ENCODE data around the gene APOH.

The APOH gene

GRCh38 chr17:66227212-66228045 lies 1.8 kb downstream of the APOH start:
- no peak overlapping the region for H3K4me3 ChIP-seq (ENCODE audit: control insufficient read depth, low read depth, low read length)
- TF ChIP-seq CTCF (conservative IDR thresholded peaks at IDR 0.05; ENCODE audit: control insufficient read depth, insufficient read depth, low read depth, low read length) = no peak
- no peak for DNase-seq (ENCODE audit: low read depth)

- DNase-seq (ENCODE audit: low read depth) = no peak
- no peak overlapping the region for H3K4me3 ChIP-seq (ENCODE audit: control insufficient read depth, low read depth, low read length)
- TF ChIP-seq CTCF (conservative IDR thresholded peaks at IDR 0.05; ENCODE audit: control insufficient read depth, insufficient read depth, low read depth, low read length) = no peak
Observed at GRCh38 chr17:66222798-66223350, 6.3 kb downstream of the APOH start.

- H3K4me3 ChIP-seq (ENCODE audit: control insufficient read depth, low read depth, low read length) = no peak overlapping the region
- no peak for TF ChIP-seq CTCF (conservative IDR thresholded peaks at IDR 0.05; ENCODE audit: control insufficient read depth, insufficient read depth, low read depth, low read length)
- DNase-seq (ENCODE audit: low read depth) = no peak
Observed at GRCh38 chr17:66221755-66222530, 7.3 kb downstream of the APOH start.

- no peak overlapping the region for H3K4me3 ChIP-seq (ENCODE audit: control insufficient read depth, low read depth, low read length)
- DNase-seq (ENCODE audit: low read depth) = no peak
- no peak for TF ChIP-seq CTCF (conservative IDR thresholded peaks at IDR 0.05; ENCODE audit: control insufficient read depth, insufficient read depth, low read depth, low read length)
Observed at GRCh38 chr17:66221343-66221742, 7.9 kb downstream of the APOH start.

GRCh38 chr17:66220079-66220835 lies 9.0 kb downstream of the APOH start:
- no peak for DNase-seq (ENCODE audit: low read depth)
- no peak for TF ChIP-seq CTCF (conservative IDR thresholded peaks at IDR 0.05; ENCODE audit: control insufficient read depth, insufficient read depth, low read depth, low read length)
- H3K4me3 ChIP-seq (ENCODE audit: control insufficient read depth, low read depth, low read length) = no peak overlapping the region

GRCh38 chr17:66215529-66215911 lies 13.7 kb downstream of the APOH start:
- no peak overlapping the region for H3K4me3 ChIP-seq (ENCODE audit: control insufficient read depth, low read depth, low read length)
- DNase-seq (ENCODE audit: low read depth) = no peak
- TF ChIP-seq CTCF (conservative IDR thresholded peaks at IDR 0.05; ENCODE audit: control insufficient read depth, insufficient read depth, low read depth, low read length) = no peak

All from fibroblast of mammary gland (primary cell).